GM13976 (cell line): Measurements from ENCODE around the gene REEP6.
A peak's percentile ranks its signal among the peaks of the same experiment; 100 is the strongest.
"Not testable (repeated sequence)": the region's sequence is repeated elsewhere in the genome, so short reads cannot be mapped to it uniquely, and the experiment has no call there.

Source experiments
- DNase-seq: peaks from one replicate; pipeline ENCODE4 v3.0.0; 2012; ENCODE audit warnings: low spot score
- in situ Hi-C: fragments of 300-500 bp; cut with MboI; formaldehyde crosslinking; loops from one replicate; pipeline ENCODE4 v1.12.0; 2022; ENCODE audit warnings: low sequenced_read_pairs, mixed read lengths, inconsistent platforms; ENCODE audit not compliant: unreplicated experiment
- TF ChIP-seq, protein P1 (sequence below): IDR thresholded peaks from 2 replicates; pipeline ENCODE4 v1.5.1; 2012; ENCODE audit warnings: borderline replicate concordance, mild to moderate bottlenecking; ENCODE audit not compliant: insufficient read depth; ENCODE audit errors: extremely low read depth, missing control alignments, control extremely low read depth

The REEP6 gene

DNA sequence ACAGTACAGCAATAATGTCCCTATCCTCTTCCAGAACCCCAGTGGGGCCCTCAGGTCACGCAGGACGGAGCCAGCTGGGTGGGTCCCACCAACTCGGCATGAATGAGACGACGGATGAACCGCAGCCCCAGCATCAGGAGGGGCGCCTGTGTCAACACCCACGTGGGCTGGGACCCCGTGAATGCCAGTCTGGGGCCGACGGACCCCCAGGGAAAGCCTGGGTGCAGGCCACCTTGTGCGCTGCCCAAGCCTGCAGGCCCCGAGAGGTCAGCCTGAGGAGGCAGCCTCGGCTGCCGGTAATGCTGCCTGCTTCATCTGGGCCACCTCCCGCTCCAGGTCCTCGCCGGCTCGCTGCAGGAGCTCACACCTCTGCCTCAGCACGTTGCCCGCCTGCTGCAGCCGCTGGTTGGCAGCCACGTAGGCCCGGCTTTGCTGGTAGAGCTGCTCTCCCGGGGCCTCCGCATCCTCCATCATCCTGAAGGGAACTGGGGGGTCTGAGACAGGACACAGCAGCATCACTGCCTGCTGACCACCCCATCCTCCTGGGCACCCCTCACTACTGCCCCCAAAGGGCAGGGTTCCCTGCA lies 16.1 kb upstream of the REEP6 start:
- DNase-seq: no peak
- TF ChIP-seq, protein P1, sequence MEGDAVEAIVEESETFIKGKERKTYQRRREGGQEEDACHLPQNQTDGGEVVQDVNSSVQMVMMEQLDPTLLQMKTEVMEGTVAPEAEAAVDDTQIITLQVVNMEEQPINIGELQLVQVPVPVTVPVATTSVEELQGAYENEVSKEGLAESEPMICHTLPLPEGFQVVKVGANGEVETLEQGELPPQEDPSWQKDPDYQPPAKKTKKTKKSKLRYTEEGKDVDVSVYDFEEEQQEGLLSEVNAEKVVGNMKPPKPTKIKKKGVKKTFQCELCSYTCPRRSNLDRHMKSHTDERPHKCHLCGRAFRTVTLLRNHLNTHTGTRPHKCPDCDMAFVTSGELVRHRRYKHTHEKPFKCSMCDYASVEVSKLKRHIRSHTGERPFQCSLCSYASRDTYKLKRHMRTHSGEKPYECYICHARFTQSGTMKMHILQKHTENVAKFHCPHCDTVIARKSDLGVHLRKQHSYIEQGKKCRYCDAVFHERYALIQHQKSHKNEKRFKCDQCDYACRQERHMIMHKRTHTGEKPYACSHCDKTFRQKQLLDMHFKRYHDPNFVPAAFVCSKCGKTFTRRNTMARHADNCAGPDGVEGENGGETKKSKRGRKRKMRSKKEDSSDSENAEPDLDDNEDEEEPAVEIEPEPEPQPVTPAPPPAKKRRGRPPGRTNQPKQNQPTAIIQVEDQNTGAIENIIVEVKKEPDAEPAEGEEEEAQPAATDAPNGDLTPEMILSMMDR: no peak
- in situ Hi-C loops: no loop called here

DNA sequence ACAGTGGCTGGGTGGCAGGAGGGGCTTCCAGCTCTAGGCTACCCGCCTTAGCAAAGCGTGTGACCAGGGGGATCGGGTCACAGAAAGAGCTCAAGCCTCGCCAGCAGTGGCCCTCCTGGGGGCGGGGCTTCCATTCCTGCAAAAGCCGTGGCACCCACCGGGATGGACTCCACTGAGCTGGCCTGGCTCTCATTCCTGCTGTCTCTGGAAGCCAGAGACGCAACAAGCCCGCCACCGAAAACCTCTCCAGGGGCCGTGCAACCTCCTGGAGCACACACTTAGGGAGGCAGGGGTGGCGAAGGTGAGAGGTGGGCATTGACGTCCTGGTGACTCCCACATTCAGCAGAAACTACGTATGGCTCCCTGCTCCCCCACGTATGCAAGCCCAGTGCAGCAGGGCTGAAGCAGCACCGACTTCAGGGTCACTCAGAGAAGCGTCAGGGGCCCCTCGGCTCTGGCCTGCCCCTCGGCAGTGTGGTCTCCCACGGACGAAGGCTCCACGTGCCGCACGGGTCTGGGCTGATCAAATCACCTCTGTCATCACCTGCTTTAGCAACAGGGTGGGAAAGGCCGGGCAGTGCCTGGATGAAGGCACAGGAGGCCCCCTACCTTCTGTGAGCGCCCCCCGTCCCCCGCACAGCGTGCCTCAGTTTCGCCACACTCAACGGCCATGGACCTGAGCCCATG lies 15.1 kb upstream of the REEP6 start:
- in situ Hi-C loops: no loop called here
- DNase-seq: no peak
- TF ChIP-seq, protein P1: no peak

DNA sequence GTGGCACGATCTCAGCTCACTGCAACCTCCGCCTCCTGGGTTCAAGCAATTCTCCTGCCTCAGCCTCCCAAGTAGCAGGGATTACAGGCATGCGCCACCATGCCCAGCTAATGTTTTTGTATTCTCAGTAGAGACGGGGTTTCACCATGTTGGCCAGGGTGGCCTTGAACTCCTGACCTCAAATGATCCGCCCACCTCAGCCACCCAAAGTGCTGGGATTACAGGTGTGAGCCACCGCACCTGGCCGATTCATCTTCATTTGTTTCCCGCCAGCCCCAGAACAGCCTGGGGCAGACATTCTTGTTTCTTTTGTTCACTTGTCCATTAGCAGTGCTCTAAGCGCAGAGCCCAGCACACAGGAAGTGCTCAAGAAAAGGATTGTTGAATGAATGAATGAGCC lies 13.9 kb upstream of the REEP6 start:
- DNase-seq, in situ Hi-C loops: not testable (repeated sequence)

DNA sequence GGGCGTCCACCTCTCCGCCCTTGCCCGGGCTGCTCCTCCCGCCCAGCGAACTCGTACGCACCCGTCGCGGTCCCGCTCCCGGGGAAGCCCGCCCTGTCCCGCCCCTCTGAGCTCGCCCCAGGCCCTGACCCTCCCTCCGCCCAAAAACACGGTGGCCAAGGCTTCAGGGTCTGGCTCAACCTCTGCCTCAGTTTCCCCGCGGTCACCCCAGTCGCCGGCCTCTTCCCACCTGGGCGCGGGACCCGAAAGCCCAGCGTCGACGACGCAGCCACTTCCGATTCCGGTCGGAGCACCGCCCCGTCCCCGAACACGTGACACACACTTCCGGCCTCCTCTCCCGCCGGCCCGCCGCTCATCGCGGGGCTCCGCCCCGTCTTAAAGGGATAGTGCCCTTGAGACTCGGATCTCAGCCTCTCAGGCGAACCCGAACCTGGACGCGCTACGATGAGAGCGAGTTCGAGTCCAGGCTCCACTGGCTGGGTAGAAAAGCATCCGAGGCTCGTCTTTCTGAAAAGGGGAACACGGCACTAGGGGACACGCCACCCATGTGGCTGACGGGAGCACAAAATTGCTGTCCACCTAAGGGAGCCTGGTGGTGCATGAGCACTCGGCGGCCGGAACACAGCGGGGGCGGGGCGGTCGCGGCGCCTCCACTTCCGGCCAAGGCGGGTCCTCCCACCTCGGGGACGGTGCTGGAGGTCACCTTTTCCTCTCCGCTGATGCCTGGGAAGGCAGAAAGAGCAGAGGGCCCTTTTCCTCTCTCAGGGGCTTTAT lies 11.9 kb upstream of the REEP6 start, which contains the start of gene C19orf25:
Gene C19orf25, minus strand, starts transcription at position 282 of the 774 bp plus-strand sequence. CDS start 312 bp downstream, outside the sequence.
- in situ Hi-C loops: no loop called here
- TF ChIP-seq, protein P1: no peak
- peak; percentile 98 for DNase-seq

DNA sequence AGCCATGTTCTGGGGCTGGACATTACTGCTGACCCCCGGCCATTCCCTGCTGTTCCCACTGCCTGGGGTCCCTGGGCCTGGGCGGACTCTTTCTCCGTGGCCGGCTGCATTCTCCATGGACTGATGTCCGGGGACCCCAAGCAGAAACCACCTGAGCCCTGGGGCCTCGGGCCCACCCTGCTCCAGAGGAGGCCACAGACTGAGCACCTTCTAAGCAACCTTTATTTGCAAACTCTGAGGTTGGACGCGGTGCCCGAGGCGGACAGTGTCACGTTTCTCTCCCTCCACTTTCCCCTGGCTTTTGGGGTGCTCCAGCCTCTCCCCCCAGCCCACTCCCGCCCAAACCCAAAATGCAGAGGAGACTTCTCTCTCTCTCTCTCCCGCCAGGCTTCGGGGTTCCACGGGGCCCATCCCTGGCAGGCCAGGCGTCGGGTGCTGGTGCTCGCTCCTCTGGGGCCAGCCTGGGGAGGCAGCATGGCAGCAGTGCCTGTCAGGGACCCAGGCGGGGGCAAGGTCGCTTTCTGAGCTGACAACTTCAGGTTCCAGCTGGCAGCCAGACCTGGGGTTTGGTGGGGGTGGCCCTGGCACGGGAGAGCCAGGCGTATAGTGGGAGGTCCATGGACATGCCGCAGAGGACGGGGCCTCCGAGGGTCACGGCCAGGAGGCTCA lies 9.6 kb upstream of the REEP6 start:
- in situ Hi-C loops: no loop called here
- DNase-seq: no peak
- TF ChIP-seq, protein P1: no peak

- TF ChIP-seq, protein P1: no peak
- no peak for DNase-seq
- in situ Hi-C loops: no loop called here
Measured at GRCh38 chr19:1481893-1482360, 9.1 kb upstream of the REEP6 start.
